Cerebellar cortex (tissue), 1 donor: ENCODE data around the gene RASGEF1B.
"Not testable (repeated sequence)": the region's sequence is repeated elsewhere in the genome, so short reads cannot be mapped to it uniquely, and the experiment has no call there.

Experiments
- DNase-seq: peaks from one replicate; pipeline ENCODE4 v3.0.0-alpha.2; 2015; ENCODE audit warnings: low spot score

RASGEF1B gene

DNA sequence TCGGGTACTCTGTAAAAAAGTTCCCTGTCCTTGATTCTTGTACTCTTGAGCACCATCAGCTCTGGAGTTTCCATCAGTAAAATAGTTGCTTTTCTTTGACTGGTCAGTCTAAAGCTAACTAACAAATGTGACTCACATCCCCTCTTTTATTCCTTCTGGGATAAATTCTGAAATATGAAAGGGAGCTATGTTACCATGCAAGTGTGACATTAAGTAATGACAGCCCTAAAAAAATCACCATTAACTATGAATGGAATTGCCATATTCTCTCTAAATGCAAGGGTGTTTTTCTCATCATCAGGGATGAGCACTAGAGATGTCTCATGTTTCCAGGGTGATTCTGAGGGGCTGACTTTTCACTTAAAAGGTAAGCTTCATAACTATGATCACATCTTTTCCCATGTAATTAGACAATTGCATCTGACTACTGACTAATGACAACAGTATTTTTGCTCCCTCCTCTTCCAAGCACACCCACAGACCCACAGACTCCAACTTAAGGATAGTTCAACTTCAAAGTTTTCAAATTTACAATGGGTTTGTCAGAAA lies 26.9 kb upstream of the RASGEF1B start:
- DNase-seq: no peak

DNA sequence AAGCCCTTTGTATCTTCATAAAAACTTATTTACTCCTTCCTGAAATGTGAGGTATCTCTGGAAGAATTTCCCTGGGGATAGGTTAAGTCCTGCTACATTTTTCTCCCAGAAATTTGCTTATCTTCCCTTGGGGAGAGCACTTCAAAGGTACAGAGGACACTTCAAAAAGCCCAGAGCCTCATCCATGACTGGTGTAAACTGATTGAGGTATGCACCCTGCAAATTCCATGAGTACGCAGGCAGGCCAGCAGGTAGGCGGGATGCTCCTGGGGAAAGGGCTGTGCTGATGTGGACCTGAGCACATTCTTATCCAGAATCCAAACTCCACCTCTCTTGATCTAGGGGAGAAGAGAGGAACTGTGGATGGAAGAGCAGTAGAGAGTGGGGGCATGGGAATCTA lies 26.3 kb upstream of the RASGEF1B start:
- DNase-seq: no peak

DNA sequence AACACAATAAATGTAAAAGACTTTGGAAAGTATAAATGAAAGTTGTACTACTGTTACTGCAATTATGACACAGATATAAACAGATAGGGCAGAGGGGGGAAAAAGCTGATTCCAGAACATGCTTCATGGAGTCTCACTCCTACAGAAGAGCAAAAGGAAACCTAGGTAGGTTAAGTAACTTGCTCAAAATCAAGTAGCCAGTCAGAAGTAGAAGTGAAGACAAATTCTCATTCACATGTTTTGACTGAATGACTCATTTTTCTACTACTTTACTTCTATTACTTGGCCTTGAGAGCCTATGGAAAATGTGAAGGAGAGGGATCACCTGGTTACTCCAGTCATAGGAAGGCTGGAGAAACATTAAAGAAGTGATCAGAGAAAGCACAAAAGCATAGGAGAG lies 23.6 kb upstream of the RASGEF1B start:
- DNase-seq: no peak

DNA sequence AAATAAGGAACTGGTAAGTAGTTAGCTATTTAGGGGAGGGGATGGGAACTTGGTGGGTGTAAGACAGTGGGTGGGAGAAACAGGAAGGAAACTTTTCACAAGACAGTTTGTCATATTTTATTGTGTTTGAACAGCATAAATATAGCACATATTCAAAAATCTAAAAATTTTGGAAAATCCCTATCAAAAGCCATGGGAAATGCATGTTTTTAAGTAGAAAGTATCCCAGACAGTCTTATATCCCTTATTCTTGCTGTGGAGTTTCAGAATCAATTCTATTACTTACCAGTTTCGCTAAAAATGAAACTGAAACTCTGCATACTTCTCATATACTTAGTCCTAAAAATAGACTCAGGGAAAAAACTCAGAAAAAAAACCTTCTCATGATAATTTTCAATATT lies 22.3 kb upstream of the RASGEF1B start:
- no peak for DNase-seq

DNA sequence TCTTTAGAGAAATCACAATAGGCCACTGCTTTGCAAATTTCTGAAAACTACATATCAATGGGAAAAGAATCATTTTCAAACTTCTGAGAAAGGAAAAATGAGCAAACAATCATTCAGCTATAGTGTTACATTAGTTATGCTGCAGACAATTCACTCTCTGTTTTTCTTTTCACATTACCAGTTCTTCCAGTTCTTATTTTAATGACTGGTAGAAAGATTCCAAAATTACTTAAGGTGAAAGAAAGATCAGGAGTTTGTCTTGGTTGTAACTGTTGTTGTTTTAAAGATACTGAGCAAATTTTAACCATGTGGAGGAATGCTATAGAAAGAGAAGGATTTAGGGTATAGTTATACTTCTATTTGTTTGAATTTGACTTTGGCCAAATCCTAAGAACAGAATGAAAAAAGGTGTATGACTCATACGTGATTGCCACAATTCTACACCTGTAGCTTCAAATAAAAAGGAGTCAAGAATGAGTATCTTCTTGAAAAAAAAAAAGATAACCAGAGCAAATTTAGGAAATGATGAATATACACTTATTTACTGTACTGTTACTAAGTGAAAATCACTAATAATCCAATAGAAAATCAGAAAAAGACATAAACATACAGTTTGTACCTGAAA lies 21.0 kb upstream of the RASGEF1B start:
- DNase-seq: no peak

DNA sequence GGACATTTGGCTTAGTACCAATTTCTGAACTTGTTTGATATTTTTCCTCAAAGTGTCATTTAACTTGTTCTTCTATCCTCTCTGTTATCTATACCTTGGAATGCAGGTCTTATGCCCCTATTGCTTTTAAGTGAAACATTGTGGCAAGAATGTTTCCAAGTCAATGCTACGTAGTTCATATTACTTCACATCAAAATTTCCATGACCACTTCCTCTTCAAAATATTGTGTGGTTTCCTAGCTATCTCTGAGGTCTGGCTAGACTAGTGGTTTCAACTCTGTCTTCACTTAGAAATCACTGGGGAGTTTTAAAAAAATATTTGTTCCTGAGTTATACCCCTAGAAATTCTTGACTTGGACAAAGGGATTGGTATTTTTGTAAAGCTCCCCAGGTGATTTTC lies 20.2 kb upstream of the RASGEF1B start:
- DNase-seq: no peak

DNA sequence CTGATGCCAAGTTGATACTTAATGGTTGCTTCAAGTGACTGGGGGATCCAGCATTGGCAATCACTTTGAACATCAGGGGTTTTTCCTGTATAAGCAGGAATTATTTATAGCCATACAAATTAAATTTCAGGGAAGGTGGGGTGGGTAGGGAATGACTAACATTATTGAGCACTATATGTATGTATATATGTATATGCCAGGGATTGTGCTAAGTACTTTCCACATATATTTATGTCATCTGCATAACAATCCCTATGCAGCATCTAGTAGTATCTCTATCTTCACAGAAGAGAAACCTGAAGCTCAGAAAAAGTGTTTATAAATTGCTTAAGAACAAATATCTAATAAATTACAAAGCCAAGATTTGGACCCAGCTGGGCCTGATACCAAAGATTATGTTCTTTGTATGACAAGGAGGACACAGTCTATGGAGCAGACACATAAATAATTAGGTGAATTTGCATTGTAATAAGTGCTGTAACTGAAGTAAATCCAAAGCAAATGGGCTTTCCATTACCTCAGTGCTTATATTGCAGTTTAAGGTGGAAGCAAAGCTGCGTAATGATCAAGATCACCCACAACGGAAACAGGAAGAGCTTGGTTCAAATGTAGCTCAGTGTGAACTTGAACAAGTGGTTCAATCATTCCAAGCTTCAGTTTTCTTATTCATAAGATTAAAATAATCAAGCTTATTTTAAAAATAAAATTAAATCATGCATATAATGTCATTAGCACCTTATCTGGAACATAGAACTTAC lies 18.9 kb upstream of the RASGEF1B start:
- no peak for DNase-seq

DNA sequence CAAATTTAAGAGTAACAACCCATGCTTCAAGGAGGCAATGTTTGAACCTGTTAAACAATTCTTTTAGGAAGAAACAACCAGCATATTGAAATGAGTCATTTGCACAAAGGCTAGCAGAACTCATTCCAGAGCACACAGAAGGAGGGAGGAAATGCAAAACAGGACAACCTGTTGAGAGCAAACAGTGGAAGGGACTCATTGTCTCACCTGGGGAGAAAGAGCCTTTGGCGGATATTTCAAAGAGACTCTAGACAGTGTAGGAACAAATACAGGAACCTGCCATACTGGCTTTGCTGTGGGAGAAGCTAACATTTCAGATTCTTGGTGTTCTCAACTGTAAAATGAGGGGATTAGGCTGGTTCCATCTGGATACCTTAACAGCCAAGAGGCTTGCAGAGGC lies 14.8 kb upstream of the RASGEF1B start:
- DNase-seq: no peak

DNA sequence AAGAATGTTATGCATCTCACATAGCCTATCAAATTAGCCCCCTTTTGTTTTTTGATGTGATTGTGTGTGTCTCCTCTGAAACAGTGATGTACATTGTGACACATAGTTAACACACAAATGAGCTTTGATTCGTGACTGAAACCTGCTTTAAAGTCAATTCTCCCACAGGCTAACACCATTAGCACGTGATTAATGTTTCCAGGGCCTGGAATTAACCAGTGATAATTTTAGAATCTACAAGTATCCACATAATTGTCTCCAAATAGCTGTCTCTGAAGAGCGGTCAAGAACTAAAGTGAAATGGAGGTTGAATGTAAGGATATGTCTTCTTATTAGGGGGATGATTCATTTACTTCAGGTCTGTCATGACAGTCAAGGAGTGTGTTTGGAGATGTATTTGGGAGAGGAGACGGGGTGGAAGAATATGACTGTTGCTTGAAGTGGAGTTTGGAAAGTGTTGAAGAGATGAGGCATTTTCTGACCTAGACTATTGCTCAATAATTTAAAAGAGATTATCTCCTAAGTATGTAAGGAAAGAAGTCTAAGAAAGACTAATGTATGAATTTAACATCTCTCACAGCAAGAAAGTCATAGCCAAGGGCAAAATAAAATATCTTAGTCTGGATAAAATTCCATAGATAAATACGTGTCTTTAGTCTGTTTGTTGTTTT lies 13.7 kb upstream of the RASGEF1B start:
- no peak for DNase-seq

DNA sequence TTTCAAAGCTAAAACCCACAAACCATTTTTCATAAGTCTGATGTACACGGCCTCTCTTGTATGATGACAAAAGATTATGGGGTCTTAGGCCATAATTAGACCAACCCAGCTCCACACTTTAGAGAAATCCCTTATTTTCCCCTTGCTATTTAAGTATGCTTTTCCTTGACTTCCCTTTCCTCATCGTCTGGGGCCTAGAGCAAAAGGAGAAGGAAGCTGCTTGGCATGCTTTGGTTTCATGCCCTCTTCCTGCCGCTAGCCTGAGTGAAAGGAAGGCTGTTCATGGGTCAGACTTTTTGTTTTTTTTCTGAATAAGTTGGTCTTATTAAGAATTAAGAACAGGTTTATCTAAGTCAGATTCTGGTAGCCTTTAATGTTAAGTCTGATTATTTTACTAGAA lies 10.6 kb upstream of the RASGEF1B start:
- no peak for DNase-seq

DNA sequence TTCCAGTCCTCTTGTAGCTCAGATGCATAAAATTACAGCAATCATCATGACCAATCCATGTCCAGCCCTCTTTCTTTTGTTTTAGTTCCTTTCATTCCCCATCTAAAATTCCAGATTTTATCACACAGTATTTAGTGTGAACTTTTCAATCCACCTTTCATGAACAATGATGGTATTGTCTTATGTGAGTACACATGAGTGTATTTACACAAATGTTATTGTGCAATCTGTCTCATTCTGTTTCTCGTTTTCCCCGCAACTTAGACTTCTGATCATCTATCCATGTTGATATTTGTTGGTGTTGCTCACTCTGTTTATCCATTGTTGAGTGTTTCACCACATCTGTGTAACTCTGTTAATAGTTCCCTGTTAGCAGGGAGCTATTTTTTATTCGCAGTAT lies 9.4 kb upstream of the RASGEF1B start:
- no peak for DNase-seq

DNA sequence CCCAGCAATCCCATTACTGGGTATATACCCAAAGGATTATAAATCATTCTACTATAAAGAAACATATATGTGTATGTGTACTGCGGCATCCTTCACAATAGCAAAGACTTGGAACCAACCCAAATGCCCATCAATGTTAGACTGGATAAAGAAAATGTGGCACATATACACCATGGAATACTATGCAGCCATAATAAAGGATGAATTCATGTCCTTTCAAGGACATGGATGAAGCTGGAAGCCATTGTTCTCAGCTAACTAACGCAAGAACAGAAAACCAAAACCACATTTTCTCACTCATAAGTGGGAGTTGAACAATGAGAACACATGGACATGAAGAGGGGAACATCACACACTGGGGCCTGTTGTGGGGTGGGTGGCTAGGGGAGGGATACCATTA lies 7.9 kb upstream of the RASGEF1B start:
- DNase-seq: not testable (repeated sequence)

DNA sequence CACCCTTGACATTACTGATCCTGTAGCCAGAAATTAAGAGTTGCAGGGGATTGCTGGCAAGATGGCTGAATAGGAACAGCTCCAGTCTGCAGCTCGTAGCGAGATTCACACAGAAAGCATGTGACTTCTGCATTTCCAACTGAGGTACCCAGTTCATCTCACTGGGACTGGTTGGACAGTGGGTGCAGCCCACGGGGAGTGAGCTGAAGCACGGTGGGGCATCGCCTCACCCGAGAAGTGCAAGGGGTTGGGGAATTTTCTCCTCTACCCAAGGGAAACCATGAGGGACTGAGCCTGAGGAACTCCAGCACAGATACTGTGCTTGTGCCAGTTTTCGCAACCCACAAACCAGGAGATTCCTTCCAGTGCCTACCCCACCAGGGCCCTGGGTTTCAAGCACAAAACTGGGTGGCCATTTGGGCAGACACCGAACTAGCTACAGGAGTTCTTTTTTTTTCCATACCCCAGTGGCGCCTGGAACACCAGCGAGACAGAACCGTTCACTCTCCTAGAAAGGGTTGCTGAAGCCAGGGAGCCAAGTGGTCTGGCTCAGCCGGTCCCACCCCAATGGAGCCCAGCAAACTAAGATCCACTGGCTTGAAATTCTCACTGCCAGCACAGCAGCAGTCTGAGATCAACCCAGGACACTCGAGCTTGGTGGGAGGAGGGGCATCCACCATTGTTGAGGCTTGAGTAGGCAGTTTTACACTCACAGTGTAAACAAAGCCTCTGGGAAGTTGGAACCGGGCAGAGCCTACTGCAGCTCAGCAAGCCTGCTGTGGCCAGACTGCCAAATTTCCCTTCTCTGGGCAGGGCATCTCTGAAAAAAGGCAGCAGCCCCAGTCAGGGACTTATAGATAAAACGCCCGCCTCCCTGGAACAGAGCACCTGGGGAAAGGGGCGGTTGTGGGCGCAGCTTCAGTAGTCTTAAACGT lies 1.9 kb upstream of the RASGEF1B start:
- DNase-seq: peak; percentile 57

DNA sequence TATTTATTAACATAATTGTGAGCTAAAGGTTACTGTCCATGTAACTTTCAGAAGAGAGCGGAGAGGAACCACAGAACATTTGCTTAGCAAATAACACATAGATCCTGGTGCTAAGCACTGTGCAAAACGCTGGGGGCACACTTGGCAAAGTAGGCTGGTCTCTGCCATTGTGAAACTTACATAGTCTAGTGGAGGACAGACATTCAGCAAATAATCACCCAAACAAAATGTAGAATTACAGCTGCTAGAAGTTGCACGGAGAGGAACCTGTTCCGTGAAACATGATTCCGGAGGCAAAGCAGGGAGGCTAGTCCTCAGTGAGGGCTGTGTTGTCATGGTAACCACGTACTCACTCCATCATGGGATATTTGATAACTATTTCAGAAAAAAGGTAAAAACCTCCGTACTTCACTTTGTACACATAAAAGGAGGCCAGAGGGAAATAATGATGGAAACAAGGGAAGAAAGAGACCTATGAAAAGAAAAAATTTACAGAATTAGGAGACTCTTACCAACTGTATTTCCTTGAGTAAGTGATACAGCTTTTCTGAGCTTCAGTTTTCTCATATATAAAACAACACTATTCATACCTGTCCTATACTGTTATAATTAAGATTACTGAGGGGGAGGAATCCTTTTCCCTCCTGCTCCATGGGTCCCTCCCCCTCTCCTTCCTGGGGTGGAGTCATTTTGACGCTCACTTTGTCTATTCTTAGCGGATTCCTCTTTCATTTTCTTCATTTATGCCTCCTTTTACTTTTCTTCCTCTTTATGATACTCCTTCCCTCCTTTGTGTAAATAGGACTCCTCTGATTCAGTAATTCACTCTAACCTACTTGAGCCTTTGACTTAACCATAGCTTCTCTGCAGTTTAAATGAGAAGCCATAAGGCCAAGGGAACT lies 825 bp upstream of the RASGEF1B start:
- DNase-seq: peak; percentile 65

DNA sequence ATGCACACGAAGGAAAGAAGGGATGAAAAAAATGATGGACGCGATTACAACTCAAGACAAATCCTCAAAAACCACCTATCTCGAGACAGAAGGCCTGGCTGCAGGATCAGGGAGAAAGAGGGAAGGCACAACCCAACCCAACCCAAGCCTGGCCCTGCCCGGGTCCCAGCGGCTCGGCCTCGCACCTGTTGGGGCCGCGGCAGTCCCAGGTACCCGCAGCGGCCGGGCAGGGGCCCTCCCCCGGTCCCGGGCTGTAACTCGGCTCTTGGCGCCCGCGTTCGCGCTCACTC lies 464 bp downstream of the RASGEF1B start:
- DNase-seq: no peak

DNA sequence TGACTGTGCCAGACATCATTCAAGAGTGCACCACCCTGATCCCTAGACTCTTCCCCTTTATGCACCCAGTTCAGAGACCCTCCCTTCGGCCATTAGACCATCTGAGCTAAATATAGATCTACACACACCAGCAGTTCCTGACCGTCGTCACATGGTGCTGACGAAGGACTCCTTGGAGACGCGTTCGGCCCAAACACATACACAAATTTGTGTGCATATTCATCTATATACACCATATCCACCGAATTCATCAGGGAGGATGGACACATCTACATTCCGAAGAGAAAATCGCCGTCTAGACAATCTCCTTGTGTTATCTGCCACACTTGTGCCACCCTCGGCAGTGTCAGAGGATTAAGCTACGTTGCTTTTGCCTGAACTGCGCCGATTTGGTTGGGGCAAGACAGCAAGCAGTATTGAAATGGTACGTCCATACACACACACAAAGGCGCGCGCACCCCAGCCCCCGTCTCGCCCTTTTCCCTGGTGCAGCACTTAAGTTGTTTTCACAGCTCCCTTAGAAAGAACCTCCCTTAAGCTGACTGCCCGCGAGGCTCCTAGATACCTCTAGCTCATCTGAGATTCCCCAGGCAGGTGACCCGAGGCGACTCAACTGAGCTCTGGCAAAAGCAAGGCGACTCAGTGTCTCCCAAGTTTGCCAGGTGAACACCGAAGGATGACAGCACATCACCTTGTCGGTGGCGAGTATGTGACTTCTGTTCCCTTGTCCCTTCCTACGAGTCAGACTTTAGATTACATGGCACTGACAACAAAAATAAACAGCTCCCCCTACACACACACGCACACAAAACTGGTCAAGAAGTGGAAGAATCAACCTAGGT lies 1.0 kb downstream of the RASGEF1B start:
- DNase-seq: peak; percentile 58

DNA sequence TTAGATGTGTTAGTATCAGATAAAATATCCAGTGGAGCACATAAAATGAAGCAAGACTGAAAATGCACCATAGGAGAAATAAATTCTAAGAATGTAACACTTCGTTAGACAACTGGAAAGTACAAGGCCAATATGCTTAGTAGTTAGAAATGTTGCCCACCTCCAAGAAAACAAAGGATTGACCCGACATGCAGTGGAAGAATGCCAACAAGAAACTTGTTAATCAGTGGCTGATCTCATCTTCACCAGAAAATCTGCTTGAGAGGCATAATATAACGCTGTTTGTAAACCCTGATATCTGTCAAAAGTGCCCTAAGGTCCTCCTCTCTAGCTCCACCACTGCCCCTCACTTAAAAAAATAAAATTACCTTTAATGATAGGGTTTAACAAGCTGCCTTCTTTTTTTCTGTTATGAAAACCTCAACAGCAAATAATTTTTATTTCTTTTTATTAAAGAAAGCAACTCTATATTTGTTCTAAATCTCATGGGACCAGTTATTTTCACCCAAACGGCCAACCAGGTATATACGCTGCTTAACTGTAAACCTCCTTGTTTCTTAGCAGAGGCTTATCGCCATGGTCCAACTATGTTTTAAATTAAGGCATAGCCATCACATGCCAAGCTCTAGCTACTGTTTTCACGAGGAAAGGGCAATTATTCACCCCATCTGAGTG lies 1.8 kb downstream of the RASGEF1B start:
- DNase-seq: no peak

DNA sequence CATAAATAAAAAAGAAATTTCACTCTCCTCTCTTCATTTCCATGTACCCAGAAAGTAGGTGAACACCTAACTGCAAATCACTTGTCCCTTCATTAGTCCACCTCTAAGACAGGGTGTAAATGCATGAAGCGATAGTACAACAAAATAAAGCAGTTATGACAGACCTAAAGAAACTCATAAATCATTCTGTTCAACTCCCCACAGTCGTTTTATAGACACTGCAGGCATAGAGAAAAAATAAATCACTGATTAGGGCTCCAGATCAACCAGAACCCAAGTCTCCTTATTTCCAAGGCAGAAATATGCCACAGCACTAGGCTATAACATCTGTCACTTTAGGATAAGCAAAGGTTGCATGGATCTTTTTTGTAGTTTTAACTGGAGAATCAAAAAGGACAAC lies 3.0 kb downstream of the RASGEF1B start:
- DNase-seq: no peak

DNA sequence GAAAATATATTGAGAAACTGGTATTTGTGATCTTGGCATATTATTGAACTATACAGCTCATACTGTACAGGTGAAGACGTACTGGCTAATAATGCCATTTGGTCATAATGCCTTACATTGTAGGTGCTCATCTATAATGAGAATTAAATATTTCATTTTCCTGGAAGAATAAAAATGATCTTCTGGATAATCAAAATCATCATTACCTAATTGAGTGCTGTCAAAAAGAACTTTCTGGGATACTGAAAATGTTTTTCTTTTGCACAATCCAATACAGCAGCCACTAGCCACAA lies 4.1 kb downstream of the RASGEF1B start:
- DNase-seq: no peak
